ENCODE results near the gene IGFLR1. TPM values are rescaled to one million over a fixed set of nuclear protein-coding genes. Genes with fewer than 3 reads are reported as not detected.

The IGFLR1 gene
- total RNA-seq, 1 donor from 2014 or later, result 1.9 TPM

DNA sequence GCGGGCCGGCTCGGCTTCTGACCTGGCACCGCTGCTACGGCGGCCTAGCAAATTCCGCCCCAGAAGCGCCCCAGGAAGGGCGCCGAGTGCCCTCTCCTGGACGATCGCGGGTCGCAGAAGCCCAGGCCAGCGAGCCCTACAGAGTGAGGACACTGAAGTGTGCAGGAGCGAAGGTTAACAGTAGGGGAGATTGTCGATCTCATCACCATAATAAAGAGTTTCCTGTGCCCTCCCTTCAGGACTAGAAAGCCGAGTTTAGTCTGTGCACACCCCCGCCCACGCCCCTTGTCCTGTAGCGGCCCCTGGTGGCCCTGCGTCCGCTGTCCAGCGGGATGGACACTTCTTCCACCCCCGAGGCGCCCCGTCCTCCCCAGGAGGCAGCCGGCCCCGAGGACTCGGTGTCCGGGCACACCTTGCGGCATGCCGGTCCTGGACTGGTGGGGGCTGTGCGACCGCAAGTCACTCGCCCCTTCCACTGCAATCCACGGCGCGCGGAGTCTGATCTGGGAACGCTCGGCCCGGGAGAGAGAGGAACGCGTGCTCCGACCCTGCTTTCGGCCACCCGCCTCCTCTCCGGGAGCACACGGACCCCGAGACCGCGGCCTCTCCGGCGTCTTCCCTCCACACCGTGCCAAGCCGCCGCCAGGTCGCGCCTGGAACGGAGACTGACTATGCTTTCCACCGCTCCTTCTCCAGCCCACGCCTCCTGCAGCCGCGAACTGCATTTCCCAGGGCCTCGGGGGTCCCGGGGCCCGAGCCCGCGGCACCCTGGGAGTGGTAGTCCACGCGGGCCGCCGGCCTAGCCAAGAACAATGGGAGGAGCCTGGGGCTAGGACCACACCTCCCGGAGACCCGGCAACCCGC, 25.2 kb downstream of the IGFLR1 start:
- peak; percentile 37 for DNase-seq (ENCODE audit: low read depth)
- TF ChIP-seq, protein P1, sequence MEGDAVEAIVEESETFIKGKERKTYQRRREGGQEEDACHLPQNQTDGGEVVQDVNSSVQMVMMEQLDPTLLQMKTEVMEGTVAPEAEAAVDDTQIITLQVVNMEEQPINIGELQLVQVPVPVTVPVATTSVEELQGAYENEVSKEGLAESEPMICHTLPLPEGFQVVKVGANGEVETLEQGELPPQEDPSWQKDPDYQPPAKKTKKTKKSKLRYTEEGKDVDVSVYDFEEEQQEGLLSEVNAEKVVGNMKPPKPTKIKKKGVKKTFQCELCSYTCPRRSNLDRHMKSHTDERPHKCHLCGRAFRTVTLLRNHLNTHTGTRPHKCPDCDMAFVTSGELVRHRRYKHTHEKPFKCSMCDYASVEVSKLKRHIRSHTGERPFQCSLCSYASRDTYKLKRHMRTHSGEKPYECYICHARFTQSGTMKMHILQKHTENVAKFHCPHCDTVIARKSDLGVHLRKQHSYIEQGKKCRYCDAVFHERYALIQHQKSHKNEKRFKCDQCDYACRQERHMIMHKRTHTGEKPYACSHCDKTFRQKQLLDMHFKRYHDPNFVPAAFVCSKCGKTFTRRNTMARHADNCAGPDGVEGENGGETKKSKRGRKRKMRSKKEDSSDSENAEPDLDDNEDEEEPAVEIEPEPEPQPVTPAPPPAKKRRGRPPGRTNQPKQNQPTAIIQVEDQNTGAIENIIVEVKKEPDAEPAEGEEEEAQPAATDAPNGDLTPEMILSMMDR (IDR thresholded peaks at IDR 0.05; ENCODE audit: insufficient read depth, low read length, poor library complexity, severe bottlenecking), result peak; percentile 96

GRCh38 chr19:35715981-35716800, 26.1 kb downstream of the IGFLR1 start:
- H3K4me3 ChIP-seq (ENCODE audit: low read depth, low read length), result peak overlapping the region; percentile 93
- TF ChIP-seq, protein P1 (IDR thresholded peaks at IDR 0.05; ENCODE audit: insufficient read depth, low read length, poor library complexity, severe bottlenecking), result no peak
- no peaks in the 10 kb centered on the region for H3K36me3 ChIP-seq (ENCODE audit: control insufficient read depth, insufficient read depth, low read length)
- DNase-seq (ENCODE audit: low read depth), result no peak
- no peaks in the 10 kb centered on the region for H3K27me3 ChIP-seq (ENCODE audit: control insufficient read depth, insufficient read depth, low read length)

More for the DNA sequence above, 25.2 kb downstream of the IGFLR1 start:
- H3K27me3 ChIP-seq (ENCODE audit: control insufficient read depth, insufficient read depth, low read length), result no peaks in the 10 kb centered on the region
- peak overlapping the region; percentile 93 for H3K4me3 ChIP-seq (ENCODE audit: low read depth, low read length)
- peaks cover 2% of the 10 kb centered on the region for H3K36me3 ChIP-seq (ENCODE audit: control insufficient read depth, insufficient read depth, low read length)

DNA sequence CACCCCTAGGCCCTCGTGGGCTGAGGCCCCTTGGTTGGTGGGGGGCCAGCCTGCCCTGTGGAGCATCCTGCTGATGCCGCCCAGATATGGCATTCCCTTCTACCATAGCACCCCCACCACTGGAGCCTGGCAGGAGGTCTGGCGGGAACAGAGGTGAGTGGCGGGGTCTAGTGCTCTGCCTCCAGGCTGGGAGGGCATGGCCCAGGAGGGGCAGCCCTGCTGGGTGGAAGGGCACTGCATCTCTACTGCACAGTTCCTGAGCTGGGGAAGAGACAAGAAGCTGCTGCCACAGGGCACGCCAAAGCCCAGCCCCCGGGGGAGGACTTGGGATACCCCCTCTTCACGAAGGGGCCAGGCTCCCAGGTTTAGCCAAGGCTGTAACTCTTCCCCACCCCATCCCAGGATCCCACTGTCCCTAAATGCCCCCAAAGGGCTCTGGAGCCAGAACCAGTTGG, 26.9 kb downstream of the IGFLR1 start:
- Histone ChIP-seq H3K36me3 (ENCODE audit: control insufficient read depth, insufficient read depth, low read length) (no peaks in the 10 kb centered on the region), H3K27me3 (ENCODE audit: control insufficient read depth, insufficient read depth, low read length) (no peaks in the 10 kb centered on the region), H3K4me3 (ENCODE audit: low read depth, low read length) (no peak overlapping the region)
- TF ChIP-seq, protein P1 (IDR thresholded peaks at IDR 0.05; ENCODE audit: insufficient read depth, low read length, poor library complexity, severe bottlenecking), result no peak
- DNase-seq (ENCODE audit: low read depth), result no peak

DNA sequence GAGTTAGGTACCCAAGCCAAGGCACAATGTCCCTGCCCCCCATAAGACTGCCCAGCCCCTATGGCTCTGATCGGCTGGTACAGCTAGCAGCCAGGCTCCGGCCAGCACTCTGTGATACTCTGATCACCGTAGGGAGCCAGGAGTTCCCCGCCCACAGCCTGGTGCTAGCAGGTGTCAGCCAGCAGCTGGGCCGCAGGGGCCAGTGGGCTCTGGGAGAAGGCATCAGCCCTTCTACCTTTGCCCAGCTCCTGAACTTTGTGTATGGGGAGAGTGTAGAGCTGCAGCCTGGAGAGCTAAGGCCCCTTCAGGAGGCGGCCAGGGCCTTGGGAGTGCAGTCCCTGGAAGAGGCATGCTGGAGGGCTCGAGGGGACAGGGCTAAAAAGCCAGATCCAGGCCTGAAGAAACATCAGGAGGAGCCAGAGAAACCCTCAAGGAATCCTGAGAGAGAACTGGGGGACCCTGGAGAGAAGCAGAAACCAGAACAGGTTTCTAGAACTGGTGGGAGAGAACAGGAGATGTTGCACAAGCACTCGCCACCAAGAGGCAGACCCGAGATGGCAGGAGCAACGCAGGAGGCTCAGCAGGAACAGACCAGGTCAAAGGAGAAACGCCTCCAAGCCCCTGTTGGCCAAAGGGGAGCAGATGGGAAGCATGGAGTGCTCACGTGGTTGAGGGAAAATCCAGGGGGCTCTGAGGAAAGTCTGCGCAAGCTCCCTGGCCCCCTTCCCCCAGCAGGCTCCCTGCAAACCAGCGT, 27.5 kb downstream of the IGFLR1 start:
- Histone ChIP-seq H3K36me3 (ENCODE audit: control insufficient read depth, insufficient read depth, low read length) (no peaks in the 10 kb centered on the region), H3K4me3 (ENCODE audit: low read depth, low read length) (no peak overlapping the region), H3K27me3 (ENCODE audit: control insufficient read depth, insufficient read depth, low read length) (no peaks in the 10 kb centered on the region)
- TF ChIP-seq, protein P1 (IDR thresholded peaks at IDR 0.05; ENCODE audit: insufficient read depth, low read length, poor library complexity, severe bottlenecking), result no peak
- DNase-seq (ENCODE audit: low read depth), result no peak

GRCh38 chr19:35713904-35714495, 28.3 kb downstream of the IGFLR1 start:
- no peak for DNase-seq (ENCODE audit: low read depth)
- no peak overlapping the region for H3K4me3 ChIP-seq (ENCODE audit: low read depth, low read length)
- no peaks in the 10 kb centered on the region for H3K36me3 ChIP-seq (ENCODE audit: control insufficient read depth, insufficient read depth, low read length)
- no peaks in the 10 kb centered on the region for H3K27me3 ChIP-seq (ENCODE audit: control insufficient read depth, insufficient read depth, low read length)
- TF ChIP-seq, protein P1 (IDR thresholded peaks at IDR 0.05; ENCODE audit: insufficient read depth, low read length, poor library complexity, severe bottlenecking), result no peak

Data from kidney epithelial cell (primary cell).